ENCODE measurements around the gene SRGAP1. TPM values are rescaled to one million over a fixed set of nuclear protein-coding genes. Genes with fewer than 3 reads are reported as not detected.

SRGAP1 gene
- total RNA-seq, 4 donors from 2014 or later = 7.6 to 17.5 (median 14.6) TPM

DNA sequence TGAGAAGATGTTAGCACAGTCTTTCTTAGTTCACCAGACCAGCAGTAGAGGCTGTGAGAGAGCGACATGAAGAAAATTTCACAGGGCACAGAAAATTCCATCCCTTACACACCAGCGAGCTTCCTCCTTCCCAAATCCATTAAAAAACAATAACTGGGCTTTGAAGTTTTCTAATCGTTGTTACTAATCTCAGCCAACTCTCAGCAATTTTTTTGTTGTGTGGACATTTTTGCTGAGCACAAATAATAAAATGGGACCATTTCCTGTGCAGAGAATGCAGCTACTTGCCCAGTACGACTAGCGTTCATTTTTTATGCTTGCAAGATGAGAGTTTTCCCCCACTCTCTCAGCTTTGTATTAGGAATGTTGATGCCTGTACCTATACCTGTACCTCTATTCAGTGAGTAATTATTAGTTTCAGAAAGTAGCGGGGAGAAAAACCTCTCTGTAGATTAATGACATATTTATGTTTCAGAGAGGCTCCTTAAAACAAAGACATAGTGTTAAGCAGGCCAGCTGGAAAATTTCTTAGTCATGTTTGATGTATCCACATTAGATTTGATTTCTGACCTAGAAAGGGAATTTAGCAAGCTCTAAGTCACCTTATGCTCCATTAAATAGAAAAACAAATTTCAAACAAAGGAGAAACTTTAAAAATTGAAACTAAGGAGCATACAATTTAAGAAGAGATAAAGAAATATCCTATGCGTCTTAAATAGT lies 146.5 kb downstream of the SRGAP1 start:
- DNase-seq (ENCODE audit: extremely low spot score) = no peak
- Histone ChIP-seq H3K27me3 (no peaks in the 10 kb centered on the region), H3K4me1 (peaks cover 19 to 67% (median 61%) of the 10 kb centered on the region in 4 donors), H3K36me3 (no peaks in the 10 kb centered on the region), H3K9me3 (no peaks in the 10 kb centered on the region), H3K4me3 (no peak overlapping the region), H3K27ac (replicated peaks in 1 of 4) (peak overlapping the region; percentile 36 to 62 (median 60))
- WGBS = 44% methylated on average over 7 of the region's 7 CpGs
- intact Hi-C loops (cut with DNase I) = no loop called here
- TF ChIP-seq, protein P1, sequence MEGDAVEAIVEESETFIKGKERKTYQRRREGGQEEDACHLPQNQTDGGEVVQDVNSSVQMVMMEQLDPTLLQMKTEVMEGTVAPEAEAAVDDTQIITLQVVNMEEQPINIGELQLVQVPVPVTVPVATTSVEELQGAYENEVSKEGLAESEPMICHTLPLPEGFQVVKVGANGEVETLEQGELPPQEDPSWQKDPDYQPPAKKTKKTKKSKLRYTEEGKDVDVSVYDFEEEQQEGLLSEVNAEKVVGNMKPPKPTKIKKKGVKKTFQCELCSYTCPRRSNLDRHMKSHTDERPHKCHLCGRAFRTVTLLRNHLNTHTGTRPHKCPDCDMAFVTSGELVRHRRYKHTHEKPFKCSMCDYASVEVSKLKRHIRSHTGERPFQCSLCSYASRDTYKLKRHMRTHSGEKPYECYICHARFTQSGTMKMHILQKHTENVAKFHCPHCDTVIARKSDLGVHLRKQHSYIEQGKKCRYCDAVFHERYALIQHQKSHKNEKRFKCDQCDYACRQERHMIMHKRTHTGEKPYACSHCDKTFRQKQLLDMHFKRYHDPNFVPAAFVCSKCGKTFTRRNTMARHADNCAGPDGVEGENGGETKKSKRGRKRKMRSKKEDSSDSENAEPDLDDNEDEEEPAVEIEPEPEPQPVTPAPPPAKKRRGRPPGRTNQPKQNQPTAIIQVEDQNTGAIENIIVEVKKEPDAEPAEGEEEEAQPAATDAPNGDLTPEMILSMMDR (IDR thresholded peaks at IDR 0.05) = no peak
- no peak for TF ChIP-seq POLR2A (IDR thresholded peaks at IDR 0.05; ENCODE audit: low read depth)
- no peak for TF ChIP-seq POLR2AphosphoS5 (IDR thresholded peaks at IDR 0.05)
- TF ChIP-seq EP300 (IDR thresholded peaks at IDR 0.05) = no peak

DNA sequence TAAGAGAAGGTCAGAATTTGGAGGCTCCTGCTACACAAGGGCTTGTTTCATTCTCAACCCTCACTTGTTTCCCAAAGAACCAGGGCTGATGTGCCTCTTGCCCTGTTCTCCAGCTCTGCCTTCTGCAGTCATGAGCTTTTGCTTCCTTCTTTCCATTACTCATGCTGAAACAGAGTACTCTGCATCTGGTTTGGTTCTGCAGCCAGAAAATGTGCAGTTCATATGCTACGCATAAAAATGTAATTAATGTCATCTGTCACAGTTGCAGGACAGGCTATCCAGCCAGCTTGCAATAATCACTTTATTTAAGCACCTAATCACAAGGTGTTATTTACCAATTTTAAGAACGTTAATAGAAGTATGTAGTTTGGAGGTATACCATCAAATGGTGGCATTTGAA lies 150.2 kb downstream of the SRGAP1 start:
- no peaks in the 10 kb centered on the region for H3K9me3 ChIP-seq
- no peaks in the 10 kb centered on the region for H3K27me3 ChIP-seq
- no peak overlapping the region for H3K27ac ChIP-seq (replicated peaks in 1 of 4)
- no peak overlapping the region for H3K4me3 ChIP-seq
- intact Hi-C loops (cut with DNase I) = no loop called here
- no peak for DNase-seq (ENCODE audit: extremely low spot score)
- H3K36me3 ChIP-seq = no peaks in the 10 kb centered on the region
- WGBS = 51% methylated on average over 2 of the region's 2 CpGs
- H3K4me1 ChIP-seq = peaks cover 8 to 50% (median 46%) of the 10 kb centered on the region in 4 donors
- TF ChIP-seq POLR2A (IDR thresholded peaks at IDR 0.05; ENCODE audit: low read depth) = no peak
- no peak for TF ChIP-seq EP300 (IDR thresholded peaks at IDR 0.05)
- TF ChIP-seq, protein P1 (IDR thresholded peaks at IDR 0.05) = no peak
- TF ChIP-seq POLR2AphosphoS5 (IDR thresholded peaks at IDR 0.05) = no peak

DNA sequence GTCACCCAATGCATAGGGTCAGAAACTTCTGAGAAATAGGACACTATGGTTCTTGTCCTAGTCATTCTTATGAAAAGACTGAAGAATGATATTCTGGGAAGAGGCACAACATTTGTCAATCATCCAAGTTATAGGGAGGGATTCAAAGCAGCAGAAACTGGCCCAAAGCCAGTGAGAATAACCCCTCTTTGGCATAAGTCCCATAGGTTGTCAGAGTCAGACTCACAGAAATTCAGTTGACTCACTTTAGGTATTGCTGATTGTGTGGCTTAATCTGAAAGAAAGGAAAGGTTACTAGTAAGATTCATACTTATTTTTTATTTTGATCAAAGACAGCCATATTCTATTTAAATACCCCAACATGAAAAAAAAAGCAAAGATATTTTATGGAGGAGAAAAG lies 151.0 kb downstream of the SRGAP1 start:
- intact Hi-C loops (cut with DNase I) = no loop called here
- DNase-seq (ENCODE audit: extremely low spot score) = no peak
- TF ChIP-seq POLR2AphosphoS5 (IDR thresholded peaks at IDR 0.05) (no peak), POLR2A (IDR thresholded peaks at IDR 0.05; ENCODE audit: low read depth) (no peak), EP300 (IDR thresholded peaks at IDR 0.05) (no peak)
- TF ChIP-seq, protein P1 (IDR thresholded peaks at IDR 0.05) = no peak

DNA sequence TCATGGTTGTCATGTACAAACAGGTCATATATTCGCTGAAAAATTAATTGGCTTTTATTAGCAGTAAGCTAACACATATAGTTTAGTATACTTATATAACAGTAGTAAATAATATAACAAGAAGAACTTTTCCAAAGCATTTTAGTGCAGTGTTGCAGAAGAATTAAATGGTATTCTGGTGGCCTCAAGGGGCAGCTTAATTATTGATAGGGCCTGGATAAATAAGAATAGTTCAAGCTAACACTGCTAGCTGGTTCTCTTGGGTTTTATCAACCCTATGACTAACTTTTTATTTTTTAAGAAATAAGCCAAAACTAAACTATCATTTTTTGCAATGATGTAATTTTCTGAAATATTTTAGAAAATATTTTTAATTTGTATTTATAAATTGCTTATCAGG lies 152.1 kb downstream of the SRGAP1 start:
- peaks cover 4 to 31% (median 28%) of the 10 kb centered on the region in 4 donors for H3K4me1 ChIP-seq
- no peak overlapping the region for H3K27ac ChIP-seq (replicated peaks in 1 of 4)
- H3K36me3 ChIP-seq = no peaks in the 10 kb centered on the region
- TF ChIP-seq POLR2A (IDR thresholded peaks at IDR 0.05; ENCODE audit: low read depth) = no peak
- TF ChIP-seq POLR2AphosphoS5 (IDR thresholded peaks at IDR 0.05) = no peak
- TF ChIP-seq, protein P1 (IDR thresholded peaks at IDR 0.05) = no peak
- TF ChIP-seq EP300 (IDR thresholded peaks at IDR 0.05) = no peak
- intact Hi-C loops (cut with DNase I) = no loop called here
- H3K4me3 ChIP-seq = no peak overlapping the region
- H3K9me3 ChIP-seq = no peaks in the 10 kb centered on the region
- 97% methylated on average over 1 of the region's 1 CpG for WGBS
- no peaks in the 10 kb centered on the region for H3K27me3 ChIP-seq
- DNase-seq (ENCODE audit: extremely low spot score) = no peak

More for the DNA sequence above, 151.0 kb downstream of the SRGAP1 start:
- Histone ChIP-seq H3K4me3 (no peak overlapping the region), H3K9me3 (no peaks in the 10 kb centered on the region), H3K4me1 (peaks cover 7 to 42% (median 38%) of the 10 kb centered on the region in 4 donors), H3K27ac (replicated peaks in 1 of 4) (no peak overlapping the region), H3K27me3 (no peaks in the 10 kb centered on the region), H3K36me3 (no peaks in the 10 kb centered on the region)
